B cell (primary cell): ENCODE measurements around the gene GRK5. TPM values are rescaled to one million over a fixed set of nuclear protein-coding genes. Genes with fewer than 3 reads are reported as not detected.

ENCODE experiments used
- ATAC-seq: fragments of 200-7000 bp; cut with Tn5 transposase; one replicate; pipeline ENCODE4 v1.10.0; 2021; ENCODE audit warnings: low read depth, mild to moderate bottlenecking, moderate number of reproducible peaks, moderate library complexity
- CTCF ChIA-PET: fragments of 350-600 bp; sonication (Branson Sonifier 250); formaldehyde crosslinking; loops from one replicate; lab custom pipeline; 2021; ENCODE audit warnings: antibody characterized with exemption, inconsistent platforms; lab: Charles Lee
- POLR2A ChIA-PET: fragments of 350-600 bp; sonication (Branson Sonifier 250); formaldehyde crosslinking; loops from one replicate; lab custom pipeline; 2021; ENCODE audit warnings: antibody characterized with exemption; lab: Charles Lee
- DNase-seq: peaks from one replicate; pipeline ENCODE4 v3.0.0; 2013
- H2AFZ ChIP-seq: 2 replicates; pipeline ENCODE4 v1.6.1; 2012; ENCODE audit warnings: mild to moderate bottlenecking, low read depth, low read length; ENCODE audit not compliant: insufficient read depth, poor library complexity, severe bottlenecking
- H3K27ac ChIP-seq, 2 donors: 1 replicate in 1 of 2; 2 replicates in 1 of 2; pipeline ENCODE4 v1.5.1; 2012 to 2013; ENCODE audit warnings: low read length in 2 of 2, mild to moderate bottlenecking in 2 of 2, moderate library complexity in 1 of 2
- H3K27me3 ChIP-seq, 4 experiments: fragments of 200-600 bp in 1 of 4; sonication (generic) in 1 of 4; replicated peaks in 1 of 4; 1 replicate in 2 of 4; 2 replicates in 2 of 4; pipeline versions ENCODE4 v1.6.1 to v1.7.0; 2013 to 2016; ENCODE audit warnings: low read length in 3 of 4, mild to moderate bottlenecking in 2 of 4, mixed read lengths in 1 of 4, moderate library complexity in 1 of 4; ENCODE audit not compliant: insufficient read depth in 4 of 4, control insufficient read depth in 3 of 4; ENCODE audit errors: control extremely low read depth in 1 of 4
- H3K36me3 ChIP-seq, 2 experiments: replicated peaks in 1 of 2; 1 replicate in 1 of 2; 2 replicates in 1 of 2; pipeline versions ENCODE4 v1.6.1 to v1.7.1; 2013; ENCODE audit warnings: low read length in 1 of 2; ENCODE audit not compliant: insufficient read depth in 2 of 2, control insufficient read depth in 1 of 2; ENCODE audit errors: control extremely low read depth in 1 of 2, extremely low read depth in 1 of 2
- H3K4me1 ChIP-seq, 2 donors: fragments of 200-600 bp in 1 of 2; sonication (generic) in 1 of 2; 1 replicate in 1 of 2; 2 replicates in 1 of 2; pipeline versions ENCODE4 v1.5.1 to v1.6.1; 2013 to 2017; ENCODE audit warnings: low read length in 2 of 2; ENCODE audit not compliant: control insufficient read depth in 2 of 2, insufficient read depth in 2 of 2
- H3K4me2 ChIP-seq: replicated peaks from 2 replicates; pipeline ENCODE3; 2012; ENCODE audit warnings: mild to moderate bottlenecking, low read depth, low read length; ENCODE audit not compliant: poor library complexity, severe bottlenecking
- H3K4me3 ChIP-seq, 5 experiments: fragments of 200-600 bp in 1 of 5; sonication (generic) in 1 of 5; 1 replicate in 3 of 5; 2 replicates in 2 of 5; pipeline versions ENCODE4 v1.5.1 to v1.7.0; 2011 to 2016; ENCODE audit warnings: low read length in 4 of 5, mild to moderate bottlenecking in 4 of 5, low read depth in 2 of 5, control low read depth in 1 of 5, moderate library complexity in 1 of 5; ENCODE audit not compliant: insufficient read depth in 1 of 5; ENCODE audit errors: control extremely low read depth in 1 of 5, extremely low read depth in 1 of 5
- H3K79me2 ChIP-seq: fragments of 200-600 bp; sonication (generic); one replicate; pipeline ENCODE4 v1.6.0; 2016; ENCODE audit warnings: low read length; ENCODE audit not compliant: control insufficient read depth, insufficient read depth
- H3K9ac ChIP-seq: fragments of 200-600 bp; sonication (generic); 2 replicates; pipeline ENCODE4 v1.6.1; 2017; ENCODE audit warnings: mild to moderate bottlenecking, low read length, moderate library complexity
- H3K9me3 ChIP-seq, 3 donors: one replicate each; pipeline versions ENCODE4 v1.6.1 to v1.7.1; 2013; ENCODE audit warnings: low read length in 2 of 3; ENCODE audit not compliant: control insufficient read depth in 2 of 3, insufficient read depth in 1 of 3; ENCODE audit errors: control extremely low read depth in 1 of 3
- H4K20me1 ChIP-seq: 2 replicates; pipeline ENCODE4 v1.6.0; 2012; ENCODE audit warnings: mild to moderate bottlenecking, low read length; ENCODE audit not compliant: insufficient read depth, control insufficient read depth, poor library complexity, severe bottlenecking
- H3K27ac Mint-ChIP-seq: one replicate; pipeline ENCODE4 v1.8.0; 2021; ENCODE audit warnings: mixed read lengths
- H3K27me3 Mint-ChIP-seq: one replicate; pipeline ENCODE4 v1.8.0; 2021; ENCODE audit warnings: mixed read lengths
- H3K4me1 Mint-ChIP-seq: one replicate; pipeline ENCODE4 v1.8.0; 2021; ENCODE audit warnings: mixed read lengths
- H3K4me3 Mint-ChIP-seq: one replicate; pipeline ENCODE4 v1.8.0; 2021; ENCODE audit warnings: mixed read lengths
- H3K9me3 Mint-ChIP-seq: one replicate; pipeline ENCODE4 v1.8.0; 2022; ENCODE audit warnings: mixed read lengths; ENCODE audit not compliant: insufficient read depth
- EZH2 ChIP-seq: IDR thresholded peaks from 2 replicates; pipeline ENCODE4 v1.6.1; 2012; ENCODE audit warnings: borderline replicate concordance, low read depth, mild to moderate bottlenecking, moderate library complexity, low read length; ENCODE audit not compliant: insufficient read depth, poor library complexity, severe bottlenecking
- WGBS: methylation state at CpG from one replicate; pipeline ENCODE4 v1.1.5; 2013; ENCODE audit warnings: missing lambda C conversion rate; ENCODE audit not compliant: insufficient coverage; 5-methylcytosine and 5-hydroxymethylcytosine counted together
- intact Hi-C: fragments of 100-400 bp; cut with micrococcal nuclease; formaldehyde crosslinking; loops from one replicate; pipeline ENCODE4 v1.10.0; 2022
- polyA plus RNA-seq: library from polyadenylated mRNA; depleted of rRNA; stranded (reverse); fragments of >200 nt; gene quantifications from 2 replicates; pipeline ENCODE4 v1.2.3, GENCODE V29; 2012
- total RNA-seq, 2 donors: library from RNA; stranded (reverse); fragments of 120-200 nt in 1 of 2; gene quantifications; 1 replicate in 1 of 2; 2 replicates in 1 of 2; pipeline versions ENCODE4 v1.2.3 to v1.2.4, GENCODE V29; 2013 to 2022
- TF ChIP-seq, protein P1 (sequence below): fragments of 200-600 bp; IDR thresholded peaks from one replicate; pipeline ENCODE4 v1.8.0; 2022; ENCODE audit warnings: antibody characterized with exemption, mild to moderate bottlenecking

The GRK5 gene
- total and polyA plus RNA-seq, 2 donors (not counting 1 experiment from before 2014, with no cell fraction given), result 21.9 to 54.8 TPM

- H3K36me3 ChIP-seq, result peaks cover 10 to 28% of the 10 kb centered on the region in 2 experiments
- intact Hi-C loops, result loop anchor here (5.0 kb wide), 1 partner anchor 476 kb away; the partner anchor contains the start of gene BAG3
- H3K4me1 ChIP-seq, result peaks cover 11 to 15% of the 10 kb centered on the region in 2 donors
- WGBS, result 67% methylated on average over 1 of the region's 6 CpGs
- CTCF ChIA-PET, result interaction anchor here (0.5 to 1.0 kb wide), 3 partner anchors 8 to 686 kb away, joined by 3 read pairs; no protein-coding TSS in a partner anchor
- no peak overlapping the region for H3K4me3 ChIP-seq
- H3K9ac ChIP-seq, result no peak overlapping the region
- no peak for DNase-seq
- peaks cover 6% of the 10 kb centered on the region for H4K20me1 ChIP-seq
- no peak overlapping the region for H2AFZ ChIP-seq
- POLR2A ChIA-PET, result interaction anchor here (0.6 kb wide), 1 partner anchor 95 kb away, joined by 4 read pairs; no protein-coding TSS in a partner anchor
- Mint-ChIP-seq H3K9me3 (no peaks in the 10 kb centered on the region), H3K27ac (peak overlapping the region; percentile 22), H3K27me3 (no peaks in the 10 kb centered on the region), H3K4me1 (peaks cover 28% of the 10 kb centered on the region), H3K4me3 (peak overlapping the region; percentile 48)
- TF ChIP-seq, protein P1, sequence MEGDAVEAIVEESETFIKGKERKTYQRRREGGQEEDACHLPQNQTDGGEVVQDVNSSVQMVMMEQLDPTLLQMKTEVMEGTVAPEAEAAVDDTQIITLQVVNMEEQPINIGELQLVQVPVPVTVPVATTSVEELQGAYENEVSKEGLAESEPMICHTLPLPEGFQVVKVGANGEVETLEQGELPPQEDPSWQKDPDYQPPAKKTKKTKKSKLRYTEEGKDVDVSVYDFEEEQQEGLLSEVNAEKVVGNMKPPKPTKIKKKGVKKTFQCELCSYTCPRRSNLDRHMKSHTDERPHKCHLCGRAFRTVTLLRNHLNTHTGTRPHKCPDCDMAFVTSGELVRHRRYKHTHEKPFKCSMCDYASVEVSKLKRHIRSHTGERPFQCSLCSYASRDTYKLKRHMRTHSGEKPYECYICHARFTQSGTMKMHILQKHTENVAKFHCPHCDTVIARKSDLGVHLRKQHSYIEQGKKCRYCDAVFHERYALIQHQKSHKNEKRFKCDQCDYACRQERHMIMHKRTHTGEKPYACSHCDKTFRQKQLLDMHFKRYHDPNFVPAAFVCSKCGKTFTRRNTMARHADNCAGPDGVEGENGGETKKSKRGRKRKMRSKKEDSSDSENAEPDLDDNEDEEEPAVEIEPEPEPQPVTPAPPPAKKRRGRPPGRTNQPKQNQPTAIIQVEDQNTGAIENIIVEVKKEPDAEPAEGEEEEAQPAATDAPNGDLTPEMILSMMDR, result no peak
- TF ChIP-seq EZH2, result no peak
- no peak overlapping the region for H3K27ac ChIP-seq
- H3K4me2 ChIP-seq, result no peak overlapping the region
- no peak for ATAC-seq
- H3K27me3 ChIP-seq, result no peaks in the 10 kb centered on the region
- H3K79me2 ChIP-seq, result peaks cover 43% of the 10 kb centered on the region
- no peaks in the 10 kb centered on the region for H3K9me3 ChIP-seq
These were observed 31.2 kb upstream of the GRK5 start for GRCh38 chr10:119176166-119176565.

- no peak for DNase-seq
- Histone ChIP-seq H3K36me3 (peaks cover 3 to 12% of the 10 kb centered on the region in 2 experiments), H3K9me3 (no peaks in the 10 kb centered on the region), H3K4me2 (peak overlapping the region; percentile 77), H3K27me3 (no peaks in the 10 kb centered on the region), H3K27ac (peak overlapping the region; percentile 68 to 71), H3K9ac (peak overlapping the region; percentile 88), H3K4me1 (peaks cover 11 to 15% of the 10 kb centered on the region in 2 donors), H4K20me1 (peaks cover 6% of the 10 kb centered on the region), H3K4me3 (peak overlapping the region; percentile 88 to 98 (median 89)), H3K79me2 (peaks cover 43% of the 10 kb centered on the region), H2AFZ (peak overlapping the region; percentile 98)
- H3K27ac Mint-ChIP-seq, result peak overlapping the region; percentile 90
- H3K4me1 Mint-ChIP-seq, result peaks cover 28% of the 10 kb centered on the region
- intact Hi-C loops, result loop anchor here (1.0 to 5.0 kb wide), 7 partner anchors 13 to 694 kb away; partner anchors contain the start of genes BAG3, EIF3A, MCMBP and SFXN4
- WGBS, result 20% methylated on average over 20 of the region's 21 CpGs
- H3K4me3 Mint-ChIP-seq, result peak overlapping the region; percentile 94
- POLR2A ChIA-PET, result no interaction called here
- peak; percentile 1 for ATAC-seq
- no peak for TF ChIP-seq EZH2
- TF ChIP-seq, protein P1, result no peak
- H3K27me3 Mint-ChIP-seq, result no peaks in the 10 kb centered on the region
- no peaks in the 10 kb centered on the region for H3K9me3 Mint-ChIP-seq
- CTCF ChIA-PET, result no interaction called here
These were observed 29.5 kb upstream of the GRK5 start for GRCh38 chr10:119177708-119178371.
